GM13976 (cell line): Measurements from ENCODE around the gene RHOBTB3.

Experiments used
- DNase-seq: peaks from one replicate; pipeline ENCODE4 v3.0.0; 2012; ENCODE audit warnings: low spot score
- CTCF ChIP-seq: IDR thresholded peaks from 2 replicates; pipeline ENCODE4 v1.5.1; 2012; ENCODE audit warnings: borderline replicate concordance, mild to moderate bottlenecking; ENCODE audit not compliant: insufficient read depth; ENCODE audit errors: extremely low read depth, missing control alignments, control extremely low read depth
- in situ Hi-C: fragments of 300-500 bp; cut with MboI; formaldehyde crosslinking; loops from one replicate; pipeline ENCODE4 v1.12.0; 2022; ENCODE audit warnings: low sequenced_read_pairs, mixed read lengths, inconsistent platforms; ENCODE audit not compliant: unreplicated experiment

RHOBTB3 gene

GRCh38 chr5:95779611-95780010, 48.5 kb downstream of the RHOBTB3 start:
- no peak for DNase-seq
- in situ Hi-C loops = loop anchor here (5.0 to 10.0 kb wide), 2 partner anchors 68 to 115 kb away; no protein-coding TSS in a partner anchor
- no peak for TF ChIP-seq CTCF

GRCh38 chr5:95780597-95780996, 49.5 kb downstream of the RHOBTB3 start:
- in situ Hi-C loops = loop anchor here (5.0 kb wide), 1 partner anchor 67 kb away; no protein-coding TSS in a partner anchor
- no peak for TF ChIP-seq CTCF
- no peak for DNase-seq

DNA sequence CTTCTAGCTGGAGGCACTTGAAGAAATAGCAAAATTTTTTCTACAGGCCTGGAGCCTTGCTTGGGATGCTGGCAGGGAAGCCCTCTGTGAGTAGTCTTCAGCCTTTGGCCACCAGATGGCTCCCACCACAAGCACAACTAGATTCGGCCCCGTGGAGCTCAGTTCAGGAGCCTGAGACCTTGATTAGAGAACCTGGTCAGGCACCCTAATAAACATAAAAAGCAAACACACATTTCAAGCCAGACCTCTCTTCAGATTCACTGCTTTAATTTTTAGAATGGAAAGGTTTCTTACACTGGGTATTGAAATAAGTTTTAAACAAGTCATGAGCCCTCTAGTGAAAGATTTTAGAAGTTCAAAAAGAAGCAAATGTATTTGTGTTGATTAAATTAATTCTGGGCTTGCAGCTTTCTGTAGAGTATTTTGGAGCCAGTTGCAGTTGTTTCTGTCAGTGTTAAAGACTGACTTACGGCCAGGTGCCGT, 50.0 kb downstream of the RHOBTB3 start:
- peak; percentile 78 for DNase-seq
- peak; percentile 92 for TF ChIP-seq CTCF
- in situ Hi-C loops = loop anchor here (5.0 kb wide), 1 partner anchor 66 kb away; no protein-coding TSS in a partner anchor

- in situ Hi-C loops = loop anchor here (5.0 kb wide), 1 partner anchor 65 kb away; no protein-coding TSS in a partner anchor
- no peak for DNase-seq
- TF ChIP-seq CTCF = no peak
Observed at GRCh38 chr5:95782181-95782580, 51.0 kb downstream of the RHOBTB3 start.

GRCh38 chr5:95783661-95784060, 52.5 kb downstream of the RHOBTB3 start:
- no peak for DNase-seq
- no peak for TF ChIP-seq CTCF
- in situ Hi-C loops = loop anchor here (5.0 kb wide), 1 partner anchor 64 kb away; no protein-coding TSS in a partner anchor

DNA sequence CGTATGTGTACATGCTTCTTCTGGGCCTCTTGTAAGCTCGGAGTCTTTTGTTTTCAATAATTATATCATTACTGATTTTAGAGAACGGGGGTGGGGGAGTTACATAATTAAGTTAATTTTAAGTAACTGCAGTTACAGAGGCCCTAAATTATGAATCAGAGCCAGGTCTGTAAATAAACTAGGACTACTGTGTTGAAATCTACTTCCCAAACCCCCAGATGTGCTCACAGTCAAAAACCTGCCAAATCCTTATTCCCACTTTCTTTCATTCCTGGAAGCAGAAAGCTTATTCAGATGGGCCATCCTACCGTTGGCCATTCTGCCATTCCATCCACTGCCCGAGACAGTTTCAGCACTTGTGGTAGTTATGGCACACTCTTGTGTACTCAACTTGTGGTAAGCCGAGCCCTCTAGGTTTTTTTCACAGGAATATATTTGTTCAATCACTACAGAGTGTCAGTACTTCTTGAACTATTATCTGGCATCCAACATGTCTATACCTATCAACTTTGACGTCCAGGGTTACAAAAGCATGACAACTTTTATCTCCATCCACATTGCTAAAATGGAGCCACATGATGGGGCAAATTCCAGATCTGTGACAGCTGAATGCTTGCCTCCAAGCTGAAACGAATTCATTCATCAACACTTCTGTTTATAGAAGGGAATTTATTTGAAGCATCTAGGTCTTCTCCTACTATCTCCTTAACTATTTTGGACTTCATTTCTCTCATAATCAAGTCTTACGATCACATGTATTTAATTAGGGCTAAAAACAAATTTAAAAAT, 53.6 kb downstream of the RHOBTB3 start:
- in situ Hi-C loops = loop anchor here (5.0 kb wide), 1 partner anchor 63 kb away; no protein-coding TSS in a partner anchor
- no peak for TF ChIP-seq CTCF
- DNase-seq = no peak
